ENCODE data around the gene SEL1L3. TPM values are rescaled to one million over a fixed set of nuclear protein-coding genes. Genes with fewer than 3 reads are reported as not detected.
"Not testable (repeated sequence)": the region's sequence is repeated elsewhere in the genome, so short reads cannot be mapped to it uniquely, and the experiment has no call there.

SEL1L3 gene
- total and polyA plus RNA-seq, 12 donors = 1.7 to 23.7 (median 4.9) TPM

- Histone ChIP-seq H3K36me3 (replicated peaks in 1 of 2) (no peaks in the 10 kb centered on the region), H3K9me3 (replicated peaks in 1 of 3) (no peaks in the 10 kb centered on the region), H3K27me3 (no peaks in the 10 kb centered on the region), H3K4me1 (replicated peaks in 1 of 2) (no peaks in the 10 kb centered on the region), H3K4me3 (no peak overlapping the region), H3K27ac (no peak overlapping the region)
- 85 to 88% (median 87%) methylated on average over 7 of the region's 7 CpGs for WGBS, 4 donors
- intact Hi-C loops (cut with DNase I) = no loop called here
- no peak for DNase-seq
- TF ChIP-seq, protein P1, sequence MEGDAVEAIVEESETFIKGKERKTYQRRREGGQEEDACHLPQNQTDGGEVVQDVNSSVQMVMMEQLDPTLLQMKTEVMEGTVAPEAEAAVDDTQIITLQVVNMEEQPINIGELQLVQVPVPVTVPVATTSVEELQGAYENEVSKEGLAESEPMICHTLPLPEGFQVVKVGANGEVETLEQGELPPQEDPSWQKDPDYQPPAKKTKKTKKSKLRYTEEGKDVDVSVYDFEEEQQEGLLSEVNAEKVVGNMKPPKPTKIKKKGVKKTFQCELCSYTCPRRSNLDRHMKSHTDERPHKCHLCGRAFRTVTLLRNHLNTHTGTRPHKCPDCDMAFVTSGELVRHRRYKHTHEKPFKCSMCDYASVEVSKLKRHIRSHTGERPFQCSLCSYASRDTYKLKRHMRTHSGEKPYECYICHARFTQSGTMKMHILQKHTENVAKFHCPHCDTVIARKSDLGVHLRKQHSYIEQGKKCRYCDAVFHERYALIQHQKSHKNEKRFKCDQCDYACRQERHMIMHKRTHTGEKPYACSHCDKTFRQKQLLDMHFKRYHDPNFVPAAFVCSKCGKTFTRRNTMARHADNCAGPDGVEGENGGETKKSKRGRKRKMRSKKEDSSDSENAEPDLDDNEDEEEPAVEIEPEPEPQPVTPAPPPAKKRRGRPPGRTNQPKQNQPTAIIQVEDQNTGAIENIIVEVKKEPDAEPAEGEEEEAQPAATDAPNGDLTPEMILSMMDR (IDR thresholded peaks at IDR 0.05) = no peak
- TF ChIP-seq POLR2A (IDR thresholded peaks at IDR 0.05) = no peak
Measured at GRCh38 chr4:25873632-25874129, 10.9 kb upstream of the SEL1L3 start.

GRCh38 chr4:25872851-25873631 is 10.3 kb upstream of the SEL1L3 start:
- intact Hi-C loops (cut with DNase I) = no loop called here
- no peak for DNase-seq
- H3K9me3 ChIP-seq (replicated peaks in 1 of 3) = no peaks in the 10 kb centered on the region
- H3K27me3 ChIP-seq = no peaks in the 10 kb centered on the region
- H3K4me1 ChIP-seq (replicated peaks in 1 of 2) = no peaks in the 10 kb centered on the region
- 81 to 87% (median 83%) methylated on average over 12 to 13 of the region's 13 CpGs for WGBS, 4 donors
- H3K36me3 ChIP-seq (replicated peaks in 1 of 2) = no peaks in the 10 kb centered on the region
- TF ChIP-seq, protein P1 (IDR thresholded peaks at IDR 0.05) = no peak
- no peak for TF ChIP-seq POLR2A (IDR thresholded peaks at IDR 0.05)
- no peak overlapping the region for H3K4me3 ChIP-seq
- no peak overlapping the region for H3K27ac ChIP-seq

- Histone ChIP-seq H3K36me3 (replicated peaks in 1 of 2) (no peaks in the 10 kb centered on the region), H3K4me3 (no peak overlapping the region), H3K4me1 (replicated peaks in 1 of 2) (no peaks in the 10 kb centered on the region), H3K27ac (no peak overlapping the region), H3K27me3 (no peaks in the 10 kb centered on the region), H3K9me3 (replicated peaks in 1 of 3) (no peaks in the 10 kb centered on the region)
- no peak for DNase-seq
- TF ChIP-seq, protein P1 (IDR thresholded peaks at IDR 0.05) = no peak
- TF ChIP-seq POLR2A (IDR thresholded peaks at IDR 0.05) = no peak
- intact Hi-C loops (cut with DNase I) = no loop called here
- 80 to 90% (median 86%) methylated on average over 2 of the region's 2 CpGs for WGBS, 4 donors
Measured at GRCh38 chr4:25870081-25870480, 7.3 kb upstream of the SEL1L3 start.

DNA sequence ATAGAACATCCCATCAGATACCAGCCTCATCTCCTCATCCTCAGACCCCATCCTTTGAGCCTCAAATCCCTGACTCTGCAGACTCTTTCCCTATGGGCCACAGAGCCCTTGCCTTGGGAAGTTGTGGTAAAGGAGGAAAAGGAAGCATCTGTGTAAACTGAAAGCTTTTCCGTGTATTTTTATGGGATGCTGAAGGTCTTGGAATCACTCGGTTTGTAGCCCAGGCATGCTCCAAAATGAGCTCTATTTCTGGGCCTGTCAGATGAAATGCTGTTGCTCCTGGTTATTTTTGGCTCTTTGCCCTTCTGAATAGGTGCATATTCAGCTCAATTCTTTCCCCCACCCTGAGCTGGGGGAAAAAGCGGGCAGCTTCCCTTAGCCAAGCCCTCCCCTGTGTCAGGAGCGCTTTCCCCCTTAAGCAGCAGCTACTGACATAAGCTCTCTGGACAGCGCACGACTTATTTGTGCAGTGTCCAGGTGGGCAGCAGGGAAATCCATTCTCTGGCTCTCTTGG is 5.0 kb upstream of the SEL1L3 start:
- Histone ChIP-seq H3K36me3 (replicated peaks in 1 of 2) (no peaks in the 10 kb centered on the region), H3K27me3 (no peaks in the 10 kb centered on the region), H3K9me3 (replicated peaks in 1 of 3) (no peaks in the 10 kb centered on the region), H3K4me1 (replicated peaks in 1 of 2) (peaks cover 0 to 4% of the 10 kb centered on the region in 2 donors), H3K4me3 (no peak overlapping the region), H3K27ac (no peak overlapping the region)
- intact Hi-C loops (cut with DNase I) = no loop called here
- TF ChIP-seq, protein P1 (IDR thresholded peaks at IDR 0.05) = no peak
- TF ChIP-seq POLR2A (IDR thresholded peaks at IDR 0.05) = no peak
- WGBS, 4 donors = 78 to 82% (median 78%) methylated on average over 6 of the region's 6 CpGs
- no peak for DNase-seq

- H3K4me1 ChIP-seq (replicated peaks in 1 of 2) = peaks cover 0 to 13% of the 10 kb centered on the region in 2 donors
- intact Hi-C loops (cut with DNase I); H3K27ac ChIP-seq; H3K4me3 ChIP-seq; H3K9me3 ChIP-seq (replicated peaks in 1 of 3); H3K27me3 ChIP-seq; DNase-seq; H3K36me3 ChIP-seq (replicated peaks in 1 of 2): not testable (repeated sequence)
- WGBS, 4 donors = 69 to 73% (median 70%) methylated on average over 4 of the region's 4 CpGs
Measured at GRCh38 chr4:25866401-25866800, 3.6 kb upstream of the SEL1L3 start.
